H1 (cell line): ENCODE measurements around the gene TPM2. TPM values are rescaled to one million over a fixed set of nuclear protein-coding genes. Genes with fewer than 3 reads are reported as not detected.

Source experiments
- BACH1 ChIP-seq: IDR thresholded peaks from 2 replicates; pipeline ENCODE4 v1.6.1; 2012; ENCODE audit warnings: low read length, improper control_type of control experiment
- CBX8 ChIP-seq: fragments of 300-800, 300-1000 bp; sonication (generic); IDR thresholded peaks from 2 replicates; pipeline ENCODE4 v1.7.1; 2016; ENCODE audit warnings: low read depth, low read length, borderline replicate concordance
- CHD7 ChIP-seq: fragments of 300-600 bp; sonication (generic); IDR thresholded peaks from 2 replicates; pipeline ENCODE4 v1.7.1; 2012; ENCODE audit warnings: low read length, moderate library complexity, mild to moderate bottlenecking, inconsistent platforms; ENCODE audit not compliant: insufficient replicate concordance
- CTBP2 ChIP-seq: IDR thresholded peaks from 2 replicates; pipeline ENCODE4 v1.7.0; 2011; ENCODE audit warnings: borderline replicate concordance, mild to moderate bottlenecking, moderate library complexity, mixed read lengths, low read length; ENCODE audit not compliant: insufficient read depth, insufficient read length
- GABPA ChIP-seq: IDR thresholded peaks from 2 replicates; pipeline ENCODE4 v1.6.1; 2011; ENCODE audit warnings: mild to moderate bottlenecking, low read length, moderate library complexity, borderline replicate concordance; ENCODE audit not compliant: insufficient read depth
- KDM1A ChIP-seq: fragments of 200-600, 300-600 bp; sonication (generic); IDR thresholded peaks from 2 replicates; pipeline ENCODE4 v1.7.1; 2016; ENCODE audit warnings: mild to moderate bottlenecking, low read length, borderline replicate concordance
- RAD21 ChIP-seq, 2 experiments: IDR thresholded peaks in 1 of 2; conservative IDR thresholded peaks in 1 of 2; 2 replicates each; pipeline ENCODE4 v1.6.1; 2011; ENCODE audit warnings: low read depth in 2 of 2, low read length in 2 of 2, improper control_type of control experiment in 1 of 2, inconsistent platforms in 1 of 2, mild to moderate bottlenecking in 1 of 2, moderate library complexity in 1 of 2
- SIRT6 ChIP-seq: IDR thresholded peaks from one replicate; pipeline ENCODE4 v1.7.1; 2012; ENCODE audit warnings: low read length, inconsistent platforms
- polyA plus RNA-seq, 7 experiments: library from polyadenylated mRNA; depleted of rRNA in 3 of 7; stranded (reverse) in 5 of 7; unstranded in 2 of 7; fragments of >200 nt in 5 of 7; fragments of 200-250 nt in 2 of 7; gene quantifications; 1 replicate in 5 of 7; 2 replicates in 1 of 7; 4 replicates in 1 of 7; pipeline versions ENCODE4 v1.2.1 to v1.2.3, GENCODE V29; 2011 to 2013; ENCODE audit warnings: missing spikeins in 2 of 7, mixed read lengths in 2 of 7
- total RNA-seq: library from RNA; stranded (reverse); fragmentation: NEBNext Ultra II Directional; extraction: Animal tissue kit (Norgen Biotek cat#: 25700); gene quantifications from 2 replicates; pipeline ENCODE4 v1.2.1, GENCODE V29; 2021
- TF ChIP-seq, protein P1 (sequence below): IDR thresholded peaks from 2 replicates; pipeline ENCODE4 v1.6.1; 2012; ENCODE audit warnings: inconsistent platforms

The TPM2 gene
- total and polyA plus RNA-seq, 2 of the 8 experiments (the other 6 are each of a cell fraction or from before 2014, with no cell fraction given), result 62.5 to 181 TPM

DNA sequence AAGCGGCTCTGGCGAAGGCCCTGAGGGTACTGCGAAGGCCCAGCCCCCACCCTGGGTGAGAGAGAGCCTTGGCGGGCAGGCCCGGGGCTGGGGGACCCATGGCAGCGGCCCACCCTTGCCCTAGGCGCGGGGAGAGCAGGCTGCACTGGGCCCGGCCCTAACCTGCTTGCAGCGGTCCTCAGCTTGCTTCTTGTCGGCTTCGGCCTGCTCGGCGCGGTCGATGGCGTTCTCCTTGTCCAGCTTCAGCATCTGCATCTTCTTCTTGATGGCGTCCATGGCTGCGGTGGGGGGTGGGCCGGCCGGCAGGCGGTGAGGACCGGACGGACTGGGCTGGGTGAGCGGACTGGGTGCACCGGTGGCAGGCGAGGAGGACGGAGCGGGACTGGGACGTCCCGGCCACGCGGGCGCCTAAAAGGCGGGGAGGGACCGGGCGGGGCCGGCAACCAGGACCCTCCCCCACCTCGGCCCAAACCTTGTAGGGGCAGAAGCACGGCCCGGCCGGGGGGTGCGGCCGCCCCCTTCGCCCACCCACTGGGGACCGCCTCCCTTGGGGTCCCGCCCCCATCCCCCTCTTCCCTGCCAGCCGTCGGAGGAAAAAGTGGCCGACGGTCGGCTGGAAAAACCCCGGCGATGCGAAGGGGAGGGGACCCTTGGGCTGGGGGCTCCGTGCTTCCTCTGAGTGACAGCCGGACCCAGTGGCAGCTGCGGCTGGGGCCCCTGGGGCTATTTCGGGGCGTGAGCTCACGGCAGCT, at the start of gene TPM2 (continued):
- no peak for TF ChIP-seq CTBP2
- TF ChIP-seq RAD21 (IDR thresholded peaks at IDR 0.05 in 1 of 2, conservative IDR thresholded peaks at IDR 0.05 in 1 of 2; ENCODE audit: low read depth in 2 of 2, low read length in 2 of 2), result no peak
- TF ChIP-seq GABPA, result no peak
- TF ChIP-seq SIRT6, result no peak
- TF ChIP-seq, protein P1, sequence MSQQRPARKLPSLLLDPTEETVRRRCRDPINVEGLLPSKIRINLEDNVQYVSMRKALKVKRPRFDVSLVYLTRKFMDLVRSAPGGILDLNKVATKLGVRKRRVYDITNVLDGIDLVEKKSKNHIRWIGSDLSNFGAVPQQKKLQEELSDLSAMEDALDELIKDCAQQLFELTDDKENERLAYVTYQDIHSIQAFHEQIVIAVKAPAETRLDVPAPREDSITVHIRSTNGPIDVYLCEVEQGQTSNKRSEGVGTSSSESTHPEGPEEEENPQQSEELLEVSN, result peak; percentile 85
- no peak for TF ChIP-seq CBX8
- TF ChIP-seq KDM1A, result 0 out of 2 replicates have a peak, but pooled peaks have one; percentile 32
- TF ChIP-seq CHD7, result no peak
- TF ChIP-seq BACH1, result no peak
